A549 (cell line): ENCODE results near the gene GOLGA3. TPM values are rescaled to one million over a fixed set of nuclear protein-coding genes. Genes with fewer than 3 reads are reported as not detected.

Experiments used
- ATAC-seq, 2 experiments: fragments of 200-7000 bp in 1 of 2; fragments of >200 bp in 1 of 2; cut with Nextera tagmentation in 1 of 2; cut with Tn5 transposase in 1 of 2; 3 replicates each; pipeline versions ENCODE4 v1.8.0 to v1.9.1; 2018 to 2020; ENCODE audit warnings: mild to moderate bottlenecking in 1 of 2, moderate library complexity in 1 of 2
- CTCF ChIA-PET: fragments of 300-600 bp; sonication (Branson Sonifier 250); formaldehyde crosslinking; extraction: SDS; loops from one replicate; lab custom pipeline; 2021; ENCODE audit warnings: antibody characterized with exemption, inconsistent platforms; lab: Yijun Ruan, JAX
- POLR2A ChIA-PET: fragments of 350-600 bp; formaldehyde crosslinking; extraction: SDS; loops from one replicate; lab custom pipeline; 2021; ENCODE audit warnings: antibody characterized with exemption, inconsistent platforms; lab: Yijun Ruan, JAX
- DNase-seq, 2 experiments: peaks; one replicate each; pipeline versions ENCODE4 v3.0.0 to v3.0.0-alpha.2; 2011 to 2016; ENCODE audit warnings: low read depth in 1 of 2, low spot score in 1 of 2
- FAIRE-seq: peaks from 2 replicates; lab custom pipeline; 2011; peaks lifted over from hg19 to GRCh38; lab: Jason Lieb, UNC
- H3K27ac ChIP-seq, 2 experiments: fragments of >200 bp; sonication (Bioruptor Twin); formaldehyde crosslinking; 3 replicates each; pipeline ENCODE4 v1.5.1; 2016 to 2017
- H3K4me1 ChIP-seq: fragments of >200 bp; sonication (Bioruptor Twin); formaldehyde crosslinking; 3 replicates; pipeline ENCODE4 v1.6.1; 2016
- H3K4me2 ChIP-seq: fragments of >200 bp; sonication (Bioruptor Twin); formaldehyde crosslinking; 3 replicates; pipeline ENCODE4 v1.6.1; 2016
- H3K4me3 ChIP-seq: fragments of >200 bp; sonication (Bioruptor Twin); formaldehyde crosslinking; 3 replicates; pipeline ENCODE4 v1.5.1; 2016
- H3K9me3 ChIP-seq: fragments of >200 bp; sonication (Bioruptor Twin); formaldehyde crosslinking; 3 replicates; pipeline ENCODE4 v1.6.1; 2016
- CBX2 ChIP-seq: fragments of 200-600 bp; sonication (generic); IDR thresholded peaks from 2 replicates; pipeline ENCODE4 v1.6.1; 2016; ENCODE audit warnings: low read depth, mild to moderate bottlenecking, borderline replicate concordance
- EHF ChIP-seq: fragments of 250-450 bp; sonication (Bioruptor Pico); IDR thresholded peaks from 2 replicates; pipeline ENCODE4 v1.5.0; 2020; ENCODE audit warnings: mild to moderate bottlenecking
- EHMT2 ChIP-seq: fragments of 200-600 bp; sonication (generic); IDR thresholded peaks from 2 replicates; pipeline ENCODE4 v1.6.1; 2016; ENCODE audit warnings: antibody characterized with exemption, low read depth, mild to moderate bottlenecking, moderate library complexity
- EP300 ChIP-seq, 2 experiments: fragments of >200 bp; sonication (Bioruptor Twin); formaldehyde crosslinking; IDR thresholded peaks; 2 replicates in 1 of 2; 3 replicates in 1 of 2; pipeline ENCODE4 v1.6.1; 2016 to 2017
- ESRRA ChIP-seq: fragments of 150-350 bp; IDR thresholded peaks from 2 replicates; pipeline ENCODE4 v1.6.1; 2014; ENCODE audit warnings: mild to moderate bottlenecking, low read length, borderline replicate concordance
- FOSB ChIP-seq: fragments of 250-450 bp; sonication (Bioruptor Pico); IDR thresholded peaks from 2 replicates; pipeline ENCODE4 v1.5.0; 2020; ENCODE audit warnings: mild to moderate bottlenecking, moderate library complexity
- FOXS1 ChIP-seq: fragments of 250-450 bp; sonication (Bioruptor Pico); IDR thresholded peaks from 2 replicates; pipeline ENCODE4 v1.5.0; 2020; ENCODE audit warnings: mild to moderate bottlenecking, moderate library complexity
- HEYL ChIP-seq: fragments of 250-450 bp; sonication (Bioruptor Pico); IDR thresholded peaks from 2 replicates; pipeline ENCODE4 v1.8.0; 2021; ENCODE audit warnings: mild to moderate bottlenecking, moderate library complexity
- HOXB13 ChIP-seq: fragments of 250-450 bp; sonication (Bioruptor Pico); IDR thresholded peaks from 2 replicates; pipeline ENCODE4 v1.5.0; 2020; ENCODE audit warnings: low read depth, mild to moderate bottlenecking, moderate library complexity
- KDM1A ChIP-seq: fragments of 200-600 bp; sonication (generic); IDR thresholded peaks from 2 replicates; pipeline ENCODE4 v1.6.1; 2016; ENCODE audit warnings: low read depth, mild to moderate bottlenecking
- KDM5A ChIP-seq: fragments of 200-600 bp; sonication (generic); IDR thresholded peaks from 2 replicates; pipeline ENCODE4 v1.6.1; 2016; ENCODE audit warnings: antibody characterized with exemption, mild to moderate bottlenecking
- NPAS2 ChIP-seq: fragments of 250-450 bp; sonication (Bioruptor Pico); IDR thresholded peaks from 2 replicates; pipeline ENCODE4 v1.8.0; 2022; ENCODE audit warnings: mild to moderate bottlenecking, moderate library complexity, borderline replicate concordance
- NR3C1 ChIP-seq: fragments of >200 bp; sonication (Bioruptor Twin); formaldehyde crosslinking; IDR thresholded peaks from 3 replicates; pipeline ENCODE4 v1.6.1; 2017
- RARB ChIP-seq: fragments of 250-450 bp; sonication (Bioruptor Pico); IDR thresholded peaks from 2 replicates; pipeline ENCODE4 v1.8.0; 2021; ENCODE audit warnings: mild to moderate bottlenecking, moderate library complexity
- RCOR1 ChIP-seq: fragments of 150-350 bp; IDR thresholded peaks from 2 replicates; pipeline ENCODE4 v1.6.1; 2014; ENCODE audit warnings: antibody characterized with exemption, low read length, low read depth
- RNF2 ChIP-seq: fragments of 200-600 bp; sonication (generic); IDR thresholded peaks from 2 replicates; pipeline ENCODE4 v1.6.1; 2016; ENCODE audit warnings: low read depth, mild to moderate bottlenecking, antibody characterized with exemption, moderate library complexity, borderline replicate concordance
- TFCP2L1 ChIP-seq: fragments of 250-450 bp; sonication (Bioruptor Pico); IDR thresholded peaks from 2 replicates; pipeline ENCODE4 v1.5.0; 2021; ENCODE audit warnings: mild to moderate bottlenecking
- TP53 ChIP-seq: fragments of 250-450 bp; sonication (Bioruptor Pico); IDR thresholded peaks from 2 replicates; pipeline ENCODE4 v1.5.0; 2021; ENCODE audit warnings: mild to moderate bottlenecking, moderate library complexity
- ZC3H11A ChIP-seq: fragments of 450-650 bp; IDR thresholded peaks from 2 replicates; pipeline ENCODE4 v1.6.1; 2014; ENCODE audit warnings: antibody characterized with exemption, mild to moderate bottlenecking
- ZFP36 ChIP-seq: fragments of 450-650 bp; IDR thresholded peaks from 2 replicates; pipeline ENCODE4 v1.6.1; 2014; ENCODE audit warnings: borderline replicate concordance; ENCODE audit not compliant: partially characterized antibody
- WGBS: methylation state at CpG from one replicate; pipeline ENCODE4 v1.1.6; 2017; ENCODE audit errors: missing lambda C conversion rate; 5-methylcytosine and 5-hydroxymethylcytosine counted together
- polyA plus RNA-seq, 4 experiments: library from polyadenylated mRNA; depleted of rRNA in 3 of 4; stranded (reverse); fragments of >200 nt; fragmentation: RNase III in 1 of 4; extraction: RNeasy Plus Mini Kit Qiagen cat#74134 plus additional on column Dnase treatment in 1 of 4; gene quantifications; 2 replicates in 3 of 4; 3 replicates in 1 of 4; pipeline ENCODE4 v1.2.3, GENCODE V29; 2011 to 2017
- TF ChIP-seq, protein P1 (sequence below): fragments of 250-450 bp; sonication (Bioruptor Pico); IDR thresholded peaks from 2 replicates; pipeline ENCODE4 v1.5.0; 2020; ENCODE audit warnings: low read depth, mild to moderate bottlenecking, moderate library complexity
- TF ChIP-seq, protein P2 (sequence below): fragments of 200-600 bp; sonication (generic); IDR thresholded peaks from 2 replicates; pipeline ENCODE4 v1.6.1; 2016; ENCODE audit warnings: antibody characterized with exemption, mild to moderate bottlenecking, moderate library complexity
- TF ChIP-seq, protein P3 (sequence below): IDR thresholded peaks from 2 replicates; pipeline ENCODE4 v1.6.1; 2012; ENCODE audit warnings: low read depth, borderline replicate concordance
- TF ChIP-seq, protein P4 (sequence below): IDR thresholded peaks from 2 replicates; pipeline ENCODE4 v1.6.1; 2012
- TF ChIP-seq, protein P5 (sequence below): fragments of 450-650 bp; IDR thresholded peaks from 2 replicates; pipeline ENCODE4 v1.6.1; 2014; ENCODE audit warnings: antibody characterized with exemption

The GOLGA3 gene
- polyA plus RNA-seq, 2 of the 4 experiments (the other 2 are of a cell fraction): 23.0 to 25.5 TPM

DNA sequence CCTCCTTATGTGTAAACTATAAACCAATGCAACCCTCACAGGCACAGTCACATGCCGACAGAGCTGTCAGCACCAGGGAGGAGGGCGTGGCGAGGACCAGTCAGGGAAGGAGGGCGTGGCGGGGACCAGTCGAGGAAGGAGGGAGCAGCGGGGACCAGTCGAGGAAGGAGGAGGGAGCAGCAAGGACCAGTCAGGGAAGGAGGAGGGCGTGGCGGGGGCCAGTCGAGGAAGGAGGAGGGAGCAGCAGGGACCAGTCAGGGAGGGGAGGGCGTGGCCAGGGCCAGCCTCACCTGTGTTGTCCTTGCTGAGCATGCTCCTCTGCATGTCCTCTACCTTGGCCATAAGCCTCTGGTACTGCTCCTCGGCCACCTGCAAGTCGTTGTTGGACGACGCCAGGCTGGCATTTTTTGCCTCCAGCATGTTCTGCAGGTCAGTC lies 24.2 kb downstream of the GOLGA3 start:
- Histone ChIP-seq H3K9me3 (no peaks in the 10 kb centered on the region), H3K27ac (no peak overlapping the region), H3K4me2 (no peak overlapping the region), H3K4me3 (no peak overlapping the region), H3K4me1 (no peaks in the 10 kb centered on the region)
- TF ChIP-seq CBX2 (no peak), NR3C1 (no peak), ESRRA (no peak), KDM5A (no peak), TFCP2L1 (CRISPR knock-in tag) (no peak), ZFP36 (no peak), RARB (CRISPR knock-in tag) (no peak), RCOR1 (no peak), TP53 (CRISPR knock-in tag) (no peak), EHMT2 (no peak), EHF (no peak), RNF2 (no peak)
- TF ChIP-seq, protein P1, sequence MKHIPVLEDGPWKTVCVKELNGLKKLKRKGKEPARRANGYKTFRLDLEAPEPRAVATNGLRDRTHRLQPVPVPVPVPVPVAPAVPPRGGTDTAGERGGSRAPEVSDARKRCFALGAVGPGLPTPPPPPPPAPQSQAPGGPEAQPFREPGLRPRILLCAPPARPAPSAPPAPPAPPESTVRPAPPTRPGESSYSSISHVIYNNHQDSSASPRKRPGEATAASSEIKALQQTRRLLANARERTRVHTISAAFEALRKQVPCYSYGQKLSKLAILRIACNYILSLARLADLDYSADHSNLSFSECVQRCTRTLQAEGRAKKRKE (CRISPR knock-in tag): no peak
- TF ChIP-seq, protein P2, sequence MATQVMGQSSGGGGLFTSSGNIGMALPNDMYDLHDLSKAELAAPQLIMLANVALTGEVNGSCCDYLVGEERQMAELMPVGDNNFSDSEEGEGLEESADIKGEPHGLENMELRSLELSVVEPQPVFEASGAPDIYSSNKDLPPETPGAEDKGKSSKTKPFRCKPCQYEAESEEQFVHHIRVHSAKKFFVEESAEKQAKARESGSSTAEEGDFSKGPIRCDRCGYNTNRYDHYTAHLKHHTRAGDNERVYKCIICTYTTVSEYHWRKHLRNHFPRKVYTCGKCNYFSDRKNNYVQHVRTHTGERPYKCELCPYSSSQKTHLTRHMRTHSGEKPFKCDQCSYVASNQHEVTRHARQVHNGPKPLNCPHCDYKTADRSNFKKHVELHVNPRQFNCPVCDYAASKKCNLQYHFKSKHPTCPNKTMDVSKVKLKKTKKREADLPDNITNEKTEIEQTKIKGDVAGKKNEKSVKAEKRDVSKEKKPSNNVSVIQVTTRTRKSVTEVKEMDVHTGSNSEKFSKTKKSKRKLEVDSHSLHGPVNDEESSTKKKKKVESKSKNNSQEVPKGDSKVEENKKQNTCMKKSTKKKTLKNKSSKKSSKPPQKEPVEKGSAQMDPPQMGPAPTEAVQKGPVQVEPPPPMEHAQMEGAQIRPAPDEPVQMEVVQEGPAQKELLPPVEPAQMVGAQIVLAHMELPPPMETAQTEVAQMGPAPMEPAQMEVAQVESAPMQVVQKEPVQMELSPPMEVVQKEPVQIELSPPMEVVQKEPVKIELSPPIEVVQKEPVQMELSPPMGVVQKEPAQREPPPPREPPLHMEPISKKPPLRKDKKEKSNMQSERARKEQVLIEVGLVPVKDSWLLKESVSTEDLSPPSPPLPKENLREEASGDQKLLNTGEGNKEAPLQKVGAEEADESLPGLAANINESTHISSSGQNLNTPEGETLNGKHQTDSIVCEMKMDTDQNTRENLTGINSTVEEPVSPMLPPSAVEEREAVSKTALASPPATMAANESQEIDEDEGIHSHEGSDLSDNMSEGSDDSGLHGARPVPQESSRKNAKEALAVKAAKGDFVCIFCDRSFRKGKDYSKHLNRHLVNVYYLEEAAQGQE: no peak
- TF ChIP-seq, protein P3, sequence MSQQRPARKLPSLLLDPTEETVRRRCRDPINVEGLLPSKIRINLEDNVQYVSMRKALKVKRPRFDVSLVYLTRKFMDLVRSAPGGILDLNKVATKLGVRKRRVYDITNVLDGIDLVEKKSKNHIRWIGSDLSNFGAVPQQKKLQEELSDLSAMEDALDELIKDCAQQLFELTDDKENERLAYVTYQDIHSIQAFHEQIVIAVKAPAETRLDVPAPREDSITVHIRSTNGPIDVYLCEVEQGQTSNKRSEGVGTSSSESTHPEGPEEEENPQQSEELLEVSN: no peak
- TF ChIP-seq, protein P4, sequence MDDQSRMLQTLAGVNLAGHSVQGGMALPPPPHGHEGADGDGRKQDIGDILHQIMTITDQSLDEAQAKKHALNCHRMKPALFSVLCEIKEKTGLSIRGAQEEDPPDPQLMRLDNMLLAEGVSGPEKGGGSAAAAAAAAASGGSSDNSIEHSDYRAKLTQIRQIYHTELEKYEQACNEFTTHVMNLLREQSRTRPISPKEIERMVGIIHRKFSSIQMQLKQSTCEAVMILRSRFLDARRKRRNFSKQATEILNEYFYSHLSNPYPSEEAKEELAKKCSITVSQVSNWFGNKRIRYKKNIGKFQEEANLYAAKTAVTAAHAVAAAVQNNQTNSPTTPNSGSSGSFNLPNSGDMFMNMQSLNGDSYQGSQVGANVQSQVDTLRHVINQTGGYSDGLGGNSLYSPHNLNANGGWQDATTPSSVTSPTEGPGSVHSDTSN: no peak
- ATAC-seq (peak in 1 of 2 experiments; percentile 50; a peak in 3 of 6 replicates), FAIRE-seq (no peak), DNase-seq (peak in 1 of 2 experiments; percentile 29)
- WGBS: 79% methylated on average over 16 of the region's 16 CpGs
- ChIA-PET CTCF (interaction anchor here (1.0 to 1.2 kb wide), 2 partner anchors 9 to 19 kb away, joined by 3 to 4 read pairs; no protein-coding TSS in a partner anchor), POLR2A (no interaction called here)

DNA sequence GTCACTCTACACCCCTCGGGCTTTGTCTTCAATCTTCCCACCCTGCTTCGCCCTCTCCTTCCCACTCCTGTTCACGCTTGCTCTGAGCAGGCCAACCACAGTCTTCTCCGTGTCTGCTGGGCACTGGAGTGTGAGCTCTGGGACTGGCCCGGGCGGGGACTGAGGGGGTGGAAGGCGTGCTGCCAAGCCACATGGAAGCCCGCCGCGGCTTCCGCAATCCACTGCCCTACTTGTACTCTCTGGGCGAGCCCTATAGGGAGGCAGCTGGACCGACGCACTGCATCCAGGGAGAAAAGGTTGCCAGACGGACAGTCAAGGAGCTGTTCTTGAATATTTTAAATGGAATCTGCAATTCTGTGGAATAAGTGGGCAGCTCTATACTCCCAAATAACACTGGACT lies 24.8 kb downstream of the GOLGA3 start:
- no peaks in the 10 kb centered on the region for H3K4me1 ChIP-seq
- 97% methylated on average over 15 of the region's 15 CpGs for WGBS
- H3K9me3 ChIP-seq: no peaks in the 10 kb centered on the region
- FAIRE-seq: no peak
- no peak for TF ChIP-seq FOSB (CRISPR knock-in tag)
- no peak for TF ChIP-seq NPAS2 (CRISPR knock-in tag)
- TF ChIP-seq EP300 (IDR thresholded peaks at IDR 0.05): no peak
- TF ChIP-seq HEYL: no peak
- TF ChIP-seq RNF2: no peak
- no peak for TF ChIP-seq KDM1A
- TF ChIP-seq, protein P1 (CRISPR knock-in tag): no peak
- TF ChIP-seq FOXS1 (CRISPR knock-in tag): no peak
- no peak for TF ChIP-seq ZC3H11A
- TF ChIP-seq, protein P5, sequence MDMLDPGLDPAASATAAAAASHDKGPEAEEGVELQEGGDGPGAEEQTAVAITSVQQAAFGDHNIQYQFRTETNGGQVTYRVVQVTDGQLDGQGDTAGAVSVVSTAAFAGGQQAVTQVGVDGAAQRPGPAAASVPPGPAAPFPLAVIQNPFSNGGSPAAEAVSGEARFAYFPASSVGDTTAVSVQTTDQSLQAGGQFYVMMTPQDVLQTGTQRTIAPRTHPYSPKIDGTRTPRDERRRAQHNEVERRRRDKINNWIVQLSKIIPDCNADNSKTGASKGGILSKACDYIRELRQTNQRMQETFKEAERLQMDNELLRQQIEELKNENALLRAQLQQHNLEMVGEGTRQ: no peak
- no peak for TF ChIP-seq HOXB13 (CRISPR knock-in tag)
- ChIA-PET POLR2A (no interaction called here), CTCF (interaction anchor here (1.0 to 1.2 kb wide), 2 partner anchors 8 to 19 kb away, joined by 3 to 4 read pairs; no protein-coding TSS in a partner anchor)
- DNase-seq: no peak
- no peak overlapping the region for H3K4me2 ChIP-seq
- ATAC-seq: no peak
- H3K4me3 ChIP-seq: no peak overlapping the region
- H3K27ac ChIP-seq: no peak overlapping the region
